NT2/D1 (cell line): Measurements from ENCODE around the gene DAAM1.

Source experiments
- SUZ12 ChIP-seq: IDR thresholded peaks from 2 replicates; pipeline ENCODE4 v1.6.1; 2011; ENCODE audit not compliant: insufficient read length, insufficient read depth; ENCODE audit errors: extremely low read depth
- YY1 ChIP-seq: IDR thresholded peaks from 2 replicates; pipeline ENCODE4 v1.6.1; 2011; ENCODE audit not compliant: insufficient read length, insufficient read depth
- ZNF274 ChIP-seq: IDR thresholded peaks from 2 replicates; pipeline ENCODE4 v1.6.1; 2011; ENCODE audit warnings: mild to moderate bottlenecking, low read depth, low read length

GRCh38 chr14:59296508-59296907 is 108.0 kb downstream of the DAAM1 start:
- TF ChIP-seq SUZ12 (no peak), ZNF274 (no peak), YY1 (no peak)
